Upper lobe of left lung (tissue), 4 donors: ENCODE data around the gene DHX8.

Source experiments
- POLR2A ChIP-seq, 4 donors: fragments of 450-650 bp; IDR thresholded peaks; one replicate each; pipeline ENCODE4 v1.5.1; 2016 to 2017; ENCODE audit warnings: antibody characterized with exemption in 4 of 4, mild to moderate bottlenecking in 2 of 4
- POLR2AphosphoS5 ChIP-seq, 2 donors: sonication (generic); formaldehyde crosslinking; IDR thresholded peaks; one replicate each; pipeline ENCODE4 v1.5.1; 2017; ENCODE audit warnings: antibody characterized with exemption in 2 of 2
- TF ChIP-seq, protein P1 (sequence below), 6 experiments: fragments of 450-650 bp in 4 of 6; fragments of 200-600 bp in 2 of 6; sonication (generic) in 2 of 6; IDR thresholded peaks; one replicate each; pipeline ENCODE4 v1.5.1; 2016 to 2019; ENCODE audit warnings: antibody characterized with exemption in 6 of 6

DNA sequence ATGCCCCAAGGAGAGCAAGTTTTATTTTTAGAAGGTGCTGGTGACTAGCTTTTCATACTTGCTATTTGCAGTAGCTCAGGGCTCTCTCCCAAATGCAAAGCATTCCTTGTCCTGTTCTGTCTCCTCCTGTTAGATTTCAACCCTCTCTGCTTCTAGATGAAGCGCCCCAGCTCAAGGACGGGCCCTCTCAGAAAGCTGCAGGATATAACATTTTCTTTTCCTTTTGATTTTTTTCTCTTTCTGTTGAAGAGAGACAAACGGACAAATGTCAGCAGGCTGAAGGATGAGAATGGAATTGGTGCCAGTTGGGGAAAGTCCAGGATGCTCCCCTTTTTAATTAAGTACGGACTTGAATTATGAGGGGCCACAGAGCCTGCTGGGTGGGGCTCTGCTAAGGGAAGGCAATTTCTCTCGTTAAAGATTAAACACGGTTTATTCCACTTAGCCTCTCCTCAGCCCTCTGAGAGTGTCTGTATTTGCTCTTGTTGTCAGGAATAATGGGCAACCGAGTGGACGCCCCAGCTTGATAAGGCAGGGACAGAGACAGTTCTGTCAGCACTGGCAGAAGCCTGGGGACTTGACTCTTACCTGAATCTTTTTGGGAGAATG, 68.6 kb downstream of the DHX8 start:
- TF ChIP-seq, protein P1, sequence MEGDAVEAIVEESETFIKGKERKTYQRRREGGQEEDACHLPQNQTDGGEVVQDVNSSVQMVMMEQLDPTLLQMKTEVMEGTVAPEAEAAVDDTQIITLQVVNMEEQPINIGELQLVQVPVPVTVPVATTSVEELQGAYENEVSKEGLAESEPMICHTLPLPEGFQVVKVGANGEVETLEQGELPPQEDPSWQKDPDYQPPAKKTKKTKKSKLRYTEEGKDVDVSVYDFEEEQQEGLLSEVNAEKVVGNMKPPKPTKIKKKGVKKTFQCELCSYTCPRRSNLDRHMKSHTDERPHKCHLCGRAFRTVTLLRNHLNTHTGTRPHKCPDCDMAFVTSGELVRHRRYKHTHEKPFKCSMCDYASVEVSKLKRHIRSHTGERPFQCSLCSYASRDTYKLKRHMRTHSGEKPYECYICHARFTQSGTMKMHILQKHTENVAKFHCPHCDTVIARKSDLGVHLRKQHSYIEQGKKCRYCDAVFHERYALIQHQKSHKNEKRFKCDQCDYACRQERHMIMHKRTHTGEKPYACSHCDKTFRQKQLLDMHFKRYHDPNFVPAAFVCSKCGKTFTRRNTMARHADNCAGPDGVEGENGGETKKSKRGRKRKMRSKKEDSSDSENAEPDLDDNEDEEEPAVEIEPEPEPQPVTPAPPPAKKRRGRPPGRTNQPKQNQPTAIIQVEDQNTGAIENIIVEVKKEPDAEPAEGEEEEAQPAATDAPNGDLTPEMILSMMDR (IDR thresholded peaks at IDR 0.05), result no peak
- TF ChIP-seq POLR2AphosphoS5 (IDR thresholded peaks at IDR 0.05) (no peak), POLR2A (IDR thresholded peaks at IDR 0.05) (no peak)
